Lower leg skin (tissue), 4 donors: ENCODE measurements around the gene BIN1. TPM values are rescaled to one million over a fixed set of nuclear protein-coding genes. Genes with fewer than 3 reads are reported as not detected.

Experiments
- DNase-seq, 2 donors: peaks; one replicate each; pipeline ENCODE4 v3.0.0-alpha.2; 2019; ENCODE audit warnings: low spot score in 2 of 2
- H3K4me3 ChIP-seq: fragments of 200-600 bp; sonication (generic); 2 replicates; pipeline ENCODE4 v1.5.1; 2017; ENCODE audit warnings: mild to moderate bottlenecking, low read depth; ENCODE audit not compliant: poor library complexity, severe bottlenecking
- POLR2A ChIP-seq, 2 donors: fragments of 450-650 bp; IDR thresholded peaks; one replicate each; pipeline ENCODE4 v1.6.1; 2016 to 2017; ENCODE audit warnings: antibody characterized with exemption in 2 of 2, mild to moderate bottlenecking in 1 of 2, moderate library complexity in 1 of 2
- WGBS, 2 donors: methylation state at CpG; one replicate each; pipeline ENCODE4 v1.1.5; 2018; 5-methylcytosine and 5-hydroxymethylcytosine counted together
- intact Hi-C: fragments of 100-400 bp; cut with DNase I; formaldehyde crosslinking; loops from one replicate; pipeline ENCODE4 v1.15.0; 2023; ENCODE audit warnings: low total_unique reads
- total RNA-seq, 4 donors: library from RNA; depleted of rRNA; stranded (reverse); fragments of >200 nt; gene quantifications; one replicate each; pipeline ENCODE4 v1.1.0, GENCODE V29; 2016
- TF ChIP-seq, protein P1 (sequence below), 3 donors: fragments of 450-650 bp; IDR thresholded peaks; one replicate each; pipeline ENCODE4 v1.5.1; 2016; ENCODE audit warnings: antibody characterized with exemption in 3 of 3, mild to moderate bottlenecking in 3 of 3, moderate library complexity in 2 of 3

BIN1 gene
- total RNA-seq, 4 donors from 2014 or later: 8.4 to 18.2 (median 9.8) TPM

DNA sequence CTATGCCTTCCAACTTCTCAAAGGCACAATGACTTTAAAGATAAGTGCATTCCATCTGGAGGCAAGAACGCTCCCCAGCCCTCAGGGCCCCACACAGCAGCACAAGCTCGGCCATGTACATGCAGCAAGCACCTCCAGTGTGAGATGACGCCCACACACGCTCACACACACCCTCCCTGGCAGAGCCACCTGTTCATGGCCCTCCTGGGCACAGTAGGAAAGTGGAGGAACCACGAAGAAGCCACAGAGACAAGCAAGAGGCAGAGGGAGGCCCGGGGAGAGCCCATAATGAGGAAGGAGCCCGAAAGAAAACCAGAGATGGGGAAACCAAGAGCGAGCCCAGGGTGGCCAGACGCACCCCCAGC lies 21.7 kb downstream of the BIN1 start:
- H3K4me3 ChIP-seq: no peak overlapping the region
- DNase-seq: no peak
- TF ChIP-seq, protein P1, sequence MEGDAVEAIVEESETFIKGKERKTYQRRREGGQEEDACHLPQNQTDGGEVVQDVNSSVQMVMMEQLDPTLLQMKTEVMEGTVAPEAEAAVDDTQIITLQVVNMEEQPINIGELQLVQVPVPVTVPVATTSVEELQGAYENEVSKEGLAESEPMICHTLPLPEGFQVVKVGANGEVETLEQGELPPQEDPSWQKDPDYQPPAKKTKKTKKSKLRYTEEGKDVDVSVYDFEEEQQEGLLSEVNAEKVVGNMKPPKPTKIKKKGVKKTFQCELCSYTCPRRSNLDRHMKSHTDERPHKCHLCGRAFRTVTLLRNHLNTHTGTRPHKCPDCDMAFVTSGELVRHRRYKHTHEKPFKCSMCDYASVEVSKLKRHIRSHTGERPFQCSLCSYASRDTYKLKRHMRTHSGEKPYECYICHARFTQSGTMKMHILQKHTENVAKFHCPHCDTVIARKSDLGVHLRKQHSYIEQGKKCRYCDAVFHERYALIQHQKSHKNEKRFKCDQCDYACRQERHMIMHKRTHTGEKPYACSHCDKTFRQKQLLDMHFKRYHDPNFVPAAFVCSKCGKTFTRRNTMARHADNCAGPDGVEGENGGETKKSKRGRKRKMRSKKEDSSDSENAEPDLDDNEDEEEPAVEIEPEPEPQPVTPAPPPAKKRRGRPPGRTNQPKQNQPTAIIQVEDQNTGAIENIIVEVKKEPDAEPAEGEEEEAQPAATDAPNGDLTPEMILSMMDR (IDR thresholded peaks at IDR 0.05): no peak
- TF ChIP-seq POLR2A (IDR thresholded peaks at IDR 0.05): no peak
- intact Hi-C loops: no loop called here
- 37 to 59% methylated on average over 9 of the region's 9 CpGs for WGBS, 2 donors

DNA sequence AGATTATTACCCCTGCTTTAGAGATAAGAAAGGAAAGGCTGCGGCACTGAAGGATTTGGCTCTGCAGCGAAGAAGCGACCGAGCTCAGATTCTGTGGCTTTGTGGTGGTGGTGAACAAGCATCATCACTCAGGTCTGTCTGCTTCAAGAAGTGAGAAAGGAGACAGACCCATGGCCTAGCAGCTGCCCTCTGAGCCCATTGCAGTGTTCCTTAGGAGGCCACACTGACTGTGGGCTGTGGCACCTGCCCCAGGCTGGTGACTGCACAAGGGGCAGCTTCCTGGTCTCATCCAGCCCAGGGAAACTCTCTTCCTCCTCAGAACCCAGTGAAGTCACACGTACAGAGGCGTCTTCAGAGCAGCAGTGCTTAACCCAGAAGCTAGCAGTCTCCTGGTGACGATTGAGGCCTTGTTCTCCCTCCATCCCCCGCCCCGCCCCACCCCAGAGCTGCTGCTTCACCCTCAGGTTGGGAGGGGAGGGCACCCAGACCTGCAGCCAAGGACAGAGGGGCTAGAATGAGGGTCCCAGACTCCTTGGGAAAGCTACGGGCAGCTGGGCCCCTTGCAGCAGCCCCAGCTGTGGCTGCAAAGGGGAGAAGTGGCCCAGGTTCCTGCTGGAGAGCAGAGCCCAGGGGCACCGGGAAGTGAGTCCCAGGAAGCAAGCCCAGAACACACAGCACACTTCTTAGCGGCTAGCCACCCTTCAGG lies 22.2 kb downstream of the BIN1 start:
- no peak overlapping the region for H3K4me3 ChIP-seq
- TF ChIP-seq, protein P1 (IDR thresholded peaks at IDR 0.05): no peak
- TF ChIP-seq POLR2A (IDR thresholded peaks at IDR 0.05): no peak
- intact Hi-C loops: no loop called here
- WGBS, 2 donors: 49 to 53% methylated on average over 11 to 12 of the region's 12 CpGs
- no peak for DNase-seq

DNA sequence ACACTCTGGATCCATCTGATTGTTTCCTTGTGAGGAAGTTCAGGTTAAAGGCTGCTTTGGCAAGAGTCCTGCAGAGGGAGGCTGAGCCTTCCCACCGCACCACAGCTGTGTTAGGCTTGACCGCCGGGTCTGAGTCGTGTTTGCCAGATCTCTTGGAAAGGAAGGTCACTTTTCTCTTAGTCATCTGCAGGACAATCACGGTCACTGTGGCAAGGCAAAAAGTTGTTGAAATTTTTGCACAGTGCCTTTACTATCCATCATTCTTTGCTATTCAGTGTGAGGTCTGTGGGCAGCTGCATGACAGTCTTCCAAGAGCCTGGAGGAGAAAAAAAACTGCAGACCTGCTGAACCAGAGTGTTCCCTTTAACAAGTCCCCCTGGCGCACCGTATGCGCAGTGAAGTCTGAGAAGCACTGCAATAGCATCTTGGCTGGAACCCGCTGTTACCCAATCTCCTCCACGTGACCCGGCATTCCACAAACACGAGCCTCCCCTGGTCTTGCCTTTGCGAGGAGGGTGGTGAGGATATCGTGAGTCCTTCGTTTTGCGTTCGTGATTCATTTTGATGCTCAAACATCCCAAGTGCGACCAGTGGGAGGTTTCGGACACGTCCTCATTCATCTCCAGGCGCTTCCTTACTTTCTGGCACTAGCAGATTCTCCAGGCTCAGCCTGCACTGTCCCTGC lies 23.0 kb downstream of the BIN1 start:
- intact Hi-C loops: no loop called here
- no peak for TF ChIP-seq POLR2A (IDR thresholded peaks at IDR 0.05)
- TF ChIP-seq, protein P1 (IDR thresholded peaks at IDR 0.05): no peak
- DNase-seq: peak; percentile 90 to 98
- H3K4me3 ChIP-seq: no peak overlapping the region
- WGBS, 2 donors: 46 to 48% methylated on average over 21 of the region's 21 CpGs

DNA sequence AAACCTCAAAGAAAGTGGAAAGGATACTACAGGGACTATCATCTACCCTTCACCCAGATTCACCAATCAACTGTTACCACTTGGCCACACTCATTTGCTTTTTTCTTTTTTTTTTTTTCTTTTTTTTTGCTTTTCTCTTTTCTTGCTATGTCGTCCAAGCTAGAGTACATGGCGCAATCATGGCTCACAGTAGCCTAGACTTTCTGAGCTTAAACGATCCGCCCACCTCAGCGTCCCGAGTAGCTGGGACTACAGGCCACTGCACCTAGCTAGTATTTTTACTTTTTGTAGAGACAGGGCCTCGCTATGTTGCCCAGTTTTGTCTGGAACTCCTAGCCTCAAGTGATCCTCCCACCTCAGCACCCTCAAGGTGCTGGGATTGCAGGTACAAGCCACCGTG lies 24.0 kb downstream of the BIN1 start:
- TF ChIP-seq POLR2A (IDR thresholded peaks at IDR 0.05): no peak
- TF ChIP-seq, protein P1 (IDR thresholded peaks at IDR 0.05): no peak
- intact Hi-C loops: no loop called here
- DNase-seq: no peak
- WGBS, 2 donors: 84 to 85% methylated on average over 8 of the region's 8 CpGs
- no peak overlapping the region for H3K4me3 ChIP-seq

DNA sequence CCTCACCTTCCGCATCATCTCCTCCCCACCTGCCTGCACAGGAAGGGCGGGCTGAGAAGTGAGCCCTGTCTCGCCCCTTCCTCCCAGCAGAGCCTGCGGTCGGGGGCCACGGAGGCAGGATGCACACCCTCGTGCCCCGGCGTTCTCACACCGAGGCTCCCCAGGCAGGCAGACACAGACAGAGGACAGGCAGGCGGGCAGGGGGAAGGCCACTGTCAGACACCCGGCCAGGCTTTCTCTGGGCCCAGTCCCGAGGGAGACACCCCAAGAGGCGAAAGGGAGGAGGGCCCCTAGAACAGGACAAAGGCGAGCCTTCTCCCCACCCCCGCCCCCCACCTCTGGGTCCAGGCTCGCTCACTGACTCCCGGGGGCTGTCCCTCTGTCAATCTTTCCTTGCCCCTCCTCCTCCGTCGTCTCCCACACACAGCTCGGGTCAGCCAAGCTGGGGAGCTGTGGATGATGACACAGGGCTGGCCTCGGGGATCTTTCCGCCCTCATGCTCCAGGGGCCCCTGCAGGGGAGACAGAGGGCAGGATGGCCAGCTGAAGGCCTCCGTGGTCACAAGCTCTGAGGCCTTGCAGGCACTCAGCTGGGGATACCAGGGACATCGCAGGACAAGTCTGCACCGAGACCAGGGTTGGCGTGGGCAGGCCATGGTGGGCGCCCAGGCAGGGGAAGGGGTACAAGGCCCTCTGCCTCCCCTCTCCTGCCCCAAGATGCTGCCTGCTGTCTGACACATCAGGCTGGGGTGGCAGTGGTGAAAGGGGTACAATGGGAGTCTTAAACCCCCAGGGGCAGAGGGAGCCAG lies 24.9 kb downstream of the BIN1 start:
- no peak for DNase-seq
- H3K4me3 ChIP-seq: no peak overlapping the region
- TF ChIP-seq, protein P1 (IDR thresholded peaks at IDR 0.05): no peak
- TF ChIP-seq POLR2A (IDR thresholded peaks at IDR 0.05): no peak
- intact Hi-C loops: no loop called here
- 59 to 79% methylated on average over 18 to 22 of the region's 28 CpGs for WGBS, 2 donors
